ENCODE results near the gene ZNF385C. TPM values are rescaled to one million over a fixed set of nuclear protein-coding genes. Genes with fewer than 3 reads are reported as not detected.
A peak's percentile ranks its signal among the peaks of the same experiment; 100 is the strongest.

ZNF385C gene
- total RNA-seq, 1 experiment from 2014 or later = 2.8 TPM

DNA sequence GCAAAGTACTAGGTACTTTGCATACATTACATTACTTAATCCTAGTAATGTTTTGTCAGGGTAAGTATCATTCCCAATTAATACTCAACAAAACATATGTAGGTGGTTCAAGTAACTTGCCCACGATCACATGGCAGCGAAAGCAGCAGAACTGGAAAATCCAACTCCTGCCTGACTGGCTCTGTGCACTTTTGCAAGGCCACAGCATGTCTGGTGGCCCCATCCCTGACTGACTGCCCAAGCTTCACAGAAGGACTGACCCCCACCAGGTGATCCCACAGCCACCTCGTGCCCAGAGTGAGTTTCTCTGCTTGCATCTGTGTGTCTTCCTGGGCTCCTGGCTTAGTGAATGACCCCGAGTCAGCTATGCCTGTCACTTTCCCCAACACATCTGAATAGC lies 120.3 kb downstream of the ZNF385C start:
- Histone ChIP-seq H3K4me2 (ENCODE audit: insufficient read depth, insufficient read length, low read length) (no peak overlapping the region), H3K9ac (ENCODE audit: extremely low read depth, insufficient read length, low read length) (no peak overlapping the region), H3K79me1 (ENCODE audit: insufficient read depth, low read depth, low read length, poor library complexity, severe bottlenecking) (no peaks in the 10 kb centered on the region), H2AK5ac (ENCODE audit: insufficient read length, low read length) (no peak overlapping the region), H3K14ac (ENCODE audit: insufficient read depth, low read length) (no peak overlapping the region), H3T11ph (ENCODE audit: low read length) (no peak overlapping the region), H3K4ac (ENCODE audit: low read depth, low read length) (no peak overlapping the region), H3K4me1 (ENCODE audit: insufficient read depth, low read length) (no peaks in the 10 kb centered on the region), H2BK20ac (ENCODE audit: low read depth, low read length, poor library complexity, severe bottlenecking) (no peak overlapping the region), H4K20me1 (ENCODE audit: control insufficient read depth, insufficient read depth, insufficient read length) (no peaks in the 10 kb centered on the region), H2BK15ac (ENCODE audit: low read depth, low read length) (no peak overlapping the region), H3K23ac (ENCODE audit: insufficient read length, low read depth, low read length) (no peak overlapping the region), H2BK12ac (ENCODE audit: insufficient read length, low read depth, low read length) (no peak overlapping the region), H3K27ac (ENCODE audit: insufficient read length, low read depth, low read length) (no peak overlapping the region), H3K23me2 (ENCODE audit: insufficient read length, low read depth, low read length, poor library complexity, severe bottlenecking) (no peaks in the 10 kb centered on the region), H3K56ac (ENCODE audit: insufficient read length, low read depth, low read length) (no peak overlapping the region), H4K91ac (ENCODE audit: insufficient read length, low read depth, low read length) (no peak overlapping the region), H4K8ac (replicated peaks; ENCODE audit: insufficient read length, low read depth, low read length) (no peak overlapping the region), H4K5ac (ENCODE audit: insufficient read length, low read depth, low read length) (no peak overlapping the region), H2BK120ac (ENCODE audit: low read depth, low read length, poor library complexity, severe bottlenecking) (no peak overlapping the region), H3K9me3 (ENCODE audit: control insufficient read depth, low read depth, low read length) (no peaks in the 10 kb centered on the region), H2BK5ac (ENCODE audit: insufficient read length, low read length) (no peak overlapping the region), H3K27me3 (ENCODE audit: insufficient read depth, low read length) (no peaks in the 10 kb centered on the region), H3K79me2 (ENCODE audit: insufficient read depth, low read length) (no peaks in the 10 kb centered on the region), H3K18ac (ENCODE audit: insufficient read length, low read depth, low read length) (no peak overlapping the region), H2AFZ (ENCODE audit: low read length) (no peak overlapping the region)
- Mint-ChIP-seq H3K36me3 (ENCODE audit: insufficient read depth in 1 of 3, low read depth in 3 of 3) (peaks cover 49 to 92% (median 90%) of the 10 kb centered on the region in 3 experiments), H3K9me3 (no peaks in the 10 kb centered on the region), H3K4me3 (no peak overlapping the region), H3K4me1 (no peaks in the 10 kb centered on the region), H3K27ac (peak overlapping the region in 1 of 3 experiments; percentile 55; a peak in 1 of 7 replicates), H3K27me3 (ENCODE audit: low read depth) (no peaks in the 10 kb centered on the region)
- WGBS (ENCODE audit: extremely low coverage, insufficient read length, low lambda C conversion rate) = no CpG with 5 or more reads among the region's 4 CpGs
- DNase-seq = no peak
- TF ChIP-seq, protein P1, sequence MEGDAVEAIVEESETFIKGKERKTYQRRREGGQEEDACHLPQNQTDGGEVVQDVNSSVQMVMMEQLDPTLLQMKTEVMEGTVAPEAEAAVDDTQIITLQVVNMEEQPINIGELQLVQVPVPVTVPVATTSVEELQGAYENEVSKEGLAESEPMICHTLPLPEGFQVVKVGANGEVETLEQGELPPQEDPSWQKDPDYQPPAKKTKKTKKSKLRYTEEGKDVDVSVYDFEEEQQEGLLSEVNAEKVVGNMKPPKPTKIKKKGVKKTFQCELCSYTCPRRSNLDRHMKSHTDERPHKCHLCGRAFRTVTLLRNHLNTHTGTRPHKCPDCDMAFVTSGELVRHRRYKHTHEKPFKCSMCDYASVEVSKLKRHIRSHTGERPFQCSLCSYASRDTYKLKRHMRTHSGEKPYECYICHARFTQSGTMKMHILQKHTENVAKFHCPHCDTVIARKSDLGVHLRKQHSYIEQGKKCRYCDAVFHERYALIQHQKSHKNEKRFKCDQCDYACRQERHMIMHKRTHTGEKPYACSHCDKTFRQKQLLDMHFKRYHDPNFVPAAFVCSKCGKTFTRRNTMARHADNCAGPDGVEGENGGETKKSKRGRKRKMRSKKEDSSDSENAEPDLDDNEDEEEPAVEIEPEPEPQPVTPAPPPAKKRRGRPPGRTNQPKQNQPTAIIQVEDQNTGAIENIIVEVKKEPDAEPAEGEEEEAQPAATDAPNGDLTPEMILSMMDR (conservative IDR thresholded peaks at IDR 0.05) = no peak

All from H9 (cell line).